ENCODE data around the gene SPRYD7. TPM values are rescaled to one million over a fixed set of nuclear protein-coding genes. Genes with fewer than 3 reads are reported as not detected.

The SPRYD7 gene
- total RNA-seq, 1 experiment from 2014 or later: 20.7 TPM

DNA sequence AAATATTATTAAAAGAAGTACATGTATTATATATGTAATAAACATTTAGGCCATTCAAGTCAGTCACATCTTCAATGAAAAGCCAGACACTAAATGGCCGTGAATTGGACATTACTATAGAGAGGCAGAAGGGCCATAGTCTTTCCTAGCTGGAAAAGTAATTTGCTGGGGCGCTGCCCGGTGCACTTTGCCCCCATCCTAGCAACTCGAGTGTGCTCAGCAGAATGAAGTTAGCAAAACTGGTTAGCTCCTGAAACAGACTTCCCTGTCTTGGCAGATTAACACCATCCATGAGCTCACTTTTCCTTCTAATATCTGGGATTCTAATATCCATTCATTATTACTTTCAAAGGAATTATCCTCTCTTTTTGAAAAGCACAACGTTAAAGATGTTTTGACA is 2.8 kb upstream of the SPRYD7 start:
- no peak for TF ChIP-seq CTCF (IDR thresholded peaks at IDR 0.05; ENCODE audit: insufficient read depth in 1 of 2, low read depth in 1 of 2, low read length in 1 of 2, severe bottlenecking in 1 of 2, unreplicated experiment in 1 of 2)
- ChIA-PET CTCF (interaction anchor here (1.0 to 1.9 kb wide), 4 partner anchors 38 to 199 kb away, joined by 3 to 8 read pairs (median 4); partner anchors contain the start of gene TRIM13), POLR2A (interaction anchor here (0.5 to 1.1 kb wide), 5 partner anchors 58 to 1941 kb away, joined by 3 to 5 read pairs (median 3); partner anchors contain the start of genes EBPL and TRIM13)

GRCh38 chr13:49938314-49938713 is 2.2 kb upstream of the SPRYD7 start:
- CTCF ChIA-PET: interaction anchor here (1.2 to 1.9 kb wide), 3 partner anchors 38 to 198 kb away, joined by 3 to 8 read pairs (median 4); no protein-coding TSS in a partner anchor

More for the DNA sequence above, 2.8 kb upstream of the SPRYD7 start:
- DNase-seq: peak; percentile 61 to 73
- H3K9me3 Mint-ChIP-seq (ENCODE audit: unreplicated experiment): no peaks in the 10 kb centered on the region
- H3K36me3 Mint-ChIP-seq (ENCODE audit: insufficient read depth, unreplicated experiment): peaks cover 13% of the 10 kb centered on the region
- no peaks in the 10 kb centered on the region for H3K27me3 Mint-ChIP-seq (ENCODE audit: insufficient read depth, unreplicated experiment)
- no peaks in the 10 kb centered on the region for H3K9me3 ChIP-seq
- peaks cover 55% of the 10 kb centered on the region for H3K4me1 ChIP-seq
- H3K4me3 Mint-ChIP-seq (ENCODE audit: unreplicated experiment): peak overlapping the region; percentile 100
- intact Hi-C loops (cut with micrococcal nuclease; ENCODE audit: unreplicated experiment): loop anchor here (5.0 kb wide), 3 partner anchors 183 to 497 kb away; partner anchors contain the start of genes CAB39L and SETDB2
- no TSS peak for BruUV-seq (replicated peaks)
- H3K4me1 Mint-ChIP-seq (ENCODE audit: low read depth, unreplicated experiment): peaks cover 39% of the 10 kb centered on the region
- no peaks in the 10 kb centered on the region for H3K36me3 ChIP-seq (ENCODE audit: control insufficient read depth, insufficient read depth, low read length)
- H3K4me3 ChIP-seq (ENCODE audit: low read depth, low read length): no peak overlapping the region
- H3K27me3 ChIP-seq (replicated peaks; ENCODE audit: control insufficient read depth, insufficient read depth, low read length): no peaks in the 10 kb centered on the region
- peak overlapping the region; percentile 71 for H3K27ac Mint-ChIP-seq (ENCODE audit: unreplicated experiment)

DNA sequence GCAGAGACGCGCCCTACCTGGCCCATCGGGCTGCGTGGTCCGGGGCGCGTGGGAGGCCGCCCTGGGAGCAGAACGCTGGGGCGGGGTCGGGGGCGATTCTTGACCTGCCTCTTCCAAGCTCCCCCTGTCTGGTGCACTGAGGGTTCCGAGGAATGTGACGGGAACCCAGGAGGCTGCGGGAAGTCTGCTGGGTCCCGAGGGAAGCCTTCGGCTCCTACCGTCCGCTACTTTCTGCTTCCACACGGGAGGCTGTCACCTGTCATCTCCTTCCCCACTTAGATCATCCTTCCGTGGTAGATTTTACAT is 781 bp upstream of the SPRYD7 start:
- Mint-ChIP-seq H3K27me3 (ENCODE audit: insufficient read depth, unreplicated experiment) (no peaks in the 10 kb centered on the region), H3K4me1 (ENCODE audit: low read depth, unreplicated experiment) (peaks cover 38% of the 10 kb centered on the region), H3K9me3 (ENCODE audit: unreplicated experiment) (no peaks in the 10 kb centered on the region), H3K27ac (ENCODE audit: unreplicated experiment) (peak overlapping the region; percentile 98), H3K36me3 (ENCODE audit: insufficient read depth, unreplicated experiment) (peaks cover 13% of the 10 kb centered on the region), H3K4me3 (ENCODE audit: unreplicated experiment) (peak overlapping the region; percentile 100)
- CTCF ChIA-PET: interaction anchor here (0.8 to 1.6 kb wide), 10 partner anchors 17 to 975 kb away, joined by 3 to 40 read pairs (median 8); partner anchors contain the start of genes KPNA3 and TRIM13
- Histone ChIP-seq H3K4me3 (ENCODE audit: low read depth, low read length) (peak overlapping the region; percentile 64), H3K36me3 (ENCODE audit: control insufficient read depth, insufficient read depth, low read length) (no peaks in the 10 kb centered on the region), H3K27me3 (replicated peaks; ENCODE audit: control insufficient read depth, insufficient read depth, low read length) (no peaks in the 10 kb centered on the region), H3K4me1 (peaks cover 48% of the 10 kb centered on the region), H3K9me3 (no peaks in the 10 kb centered on the region)
- intact Hi-C loops (cut with micrococcal nuclease; ENCODE audit: unreplicated experiment): loop anchor here (1.0 to 5.0 kb wide), 9 partner anchors 16 to 495 kb away; partner anchors contain the start of genes CAB39L, KPNA3, SETDB2 and TRIM13
- POLR2A ChIA-PET: interaction anchor here (0.9 to 1.6 kb wide), 2 partner anchors 60 to 246 kb away, joined by 4 to 19 read pairs; partner anchors contain the start of genes EBPL and TRIM13
- peak in 1 of 2 experiments; percentile 57 for DNase-seq
- BruUV-seq (replicated peaks): TSS peak; percentile 23
- no peak for TF ChIP-seq CTCF (IDR thresholded peaks at IDR 0.05; ENCODE audit: insufficient read depth in 1 of 2, low read depth in 1 of 2, low read length in 1 of 2, severe bottlenecking in 1 of 2, unreplicated experiment in 1 of 2)

More at GRCh38 chr13:49938314-49938713, 2.2 kb upstream of the SPRYD7 start:
- H3K27me3 ChIP-seq (replicated peaks; ENCODE audit: control insufficient read depth, insufficient read depth, low read length): no peaks in the 10 kb centered on the region
- H3K4me1 Mint-ChIP-seq (ENCODE audit: low read depth, unreplicated experiment): peaks cover 40% of the 10 kb centered on the region
- H3K4me3 ChIP-seq (ENCODE audit: low read depth, low read length): no peak overlapping the region
- DNase-seq: peak in 1 of 2 experiments; percentile 39
- H3K36me3 Mint-ChIP-seq (ENCODE audit: insufficient read depth, unreplicated experiment): peaks cover 13% of the 10 kb centered on the region
- H3K4me3 Mint-ChIP-seq (ENCODE audit: unreplicated experiment): peak overlapping the region; percentile 100
- no peaks in the 10 kb centered on the region for H3K36me3 ChIP-seq (ENCODE audit: control insufficient read depth, insufficient read depth, low read length)
- POLR2A ChIA-PET: interaction anchor here (1.0 to 1.1 kb wide), 2 partner anchors 59 to 249 kb away, joined by 3 read pairs; partner anchors contain the start of gene TRIM13
- no peaks in the 10 kb centered on the region for H3K27me3 Mint-ChIP-seq (ENCODE audit: insufficient read depth, unreplicated experiment)
- no peaks in the 10 kb centered on the region for H3K9me3 ChIP-seq
- intact Hi-C loops (cut with micrococcal nuclease; ENCODE audit: unreplicated experiment): loop anchor here (5.0 kb wide), 3 partner anchors 184 to 496 kb away; partner anchors contain the start of genes CAB39L and SETDB2
- H3K9me3 Mint-ChIP-seq (ENCODE audit: unreplicated experiment): no peaks in the 10 kb centered on the region
- peaks cover 55% of the 10 kb centered on the region for H3K4me1 ChIP-seq
- no peak for TF ChIP-seq CTCF (IDR thresholded peaks at IDR 0.05; ENCODE audit: insufficient read depth in 1 of 2, low read depth in 1 of 2, low read length in 1 of 2, severe bottlenecking in 1 of 2, unreplicated experiment in 1 of 2)
- H3K27ac Mint-ChIP-seq (ENCODE audit: unreplicated experiment): peak overlapping the region; percentile 71
- BruUV-seq (replicated peaks): no TSS peak
